Stimulated activated CD4-positive, alpha-beta T cell treated with anti-CD3 and anti-CD28 coated beads, Interleukin-2, amount 100 ng/mL, for 4 hours (primary cell): ENCODE results near the gene TNFSF4.

Experiments
- DNase-seq: peaks from one replicate; pipeline ENCODE4 v3.0.0-alpha.2; 2020; ENCODE audit warnings: low read depth

TNFSF4 gene

GRCh38 chr1:173210716-173211231 is 3.6 kb upstream of the TNFSF4 start:
- DNase-seq: no peak

DNA sequence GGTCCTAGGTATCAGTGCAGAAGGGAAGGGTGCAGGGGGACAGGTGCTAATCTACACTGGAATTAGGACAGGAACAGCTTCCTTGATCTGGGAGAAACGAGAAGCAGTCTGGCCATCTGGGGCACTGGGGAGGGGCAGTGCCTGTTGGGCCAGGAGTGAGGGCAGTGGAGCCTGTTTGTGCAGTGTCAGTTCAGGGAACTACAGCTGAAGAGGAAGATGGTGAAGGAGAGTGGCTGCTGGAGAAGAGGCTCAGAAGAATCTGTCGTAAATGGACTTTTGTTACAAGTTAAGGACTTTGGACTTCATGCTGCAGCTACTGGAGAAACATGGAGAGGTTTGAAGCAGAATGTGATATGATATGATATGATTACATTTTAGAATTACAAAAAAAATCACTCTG is 3.2 kb upstream of the TNFSF4 start:
- DNase-seq: no peak

- DNase-seq: no peak
Measured at GRCh38 chr1:173208868-173209267, 1.7 kb upstream of the TNFSF4 start.

DNA sequence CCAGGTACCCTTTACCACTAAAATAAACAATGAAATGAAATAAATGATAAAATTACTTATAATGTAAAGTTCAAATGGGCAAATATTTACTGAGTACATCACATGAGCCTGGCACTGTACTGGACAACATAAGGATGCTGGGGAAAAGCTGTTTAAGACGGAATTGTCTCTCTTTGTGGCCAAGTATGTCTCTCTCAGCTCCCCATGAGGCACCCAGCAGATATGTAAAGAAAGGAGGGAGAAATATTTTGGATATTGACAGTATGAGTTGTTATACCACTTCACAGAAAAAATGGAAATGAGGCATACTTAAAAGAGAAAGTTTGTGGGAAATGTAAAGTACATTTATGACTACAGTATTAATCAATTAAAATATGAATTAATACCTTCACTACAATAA is 1.0 kb upstream of the TNFSF4 start:
- DNase-seq: no peak

- DNase-seq: peak; percentile 4
Measured at GRCh38 chr1:173205146-173206051, 1.7 kb downstream of the TNFSF4 start.

DNA sequence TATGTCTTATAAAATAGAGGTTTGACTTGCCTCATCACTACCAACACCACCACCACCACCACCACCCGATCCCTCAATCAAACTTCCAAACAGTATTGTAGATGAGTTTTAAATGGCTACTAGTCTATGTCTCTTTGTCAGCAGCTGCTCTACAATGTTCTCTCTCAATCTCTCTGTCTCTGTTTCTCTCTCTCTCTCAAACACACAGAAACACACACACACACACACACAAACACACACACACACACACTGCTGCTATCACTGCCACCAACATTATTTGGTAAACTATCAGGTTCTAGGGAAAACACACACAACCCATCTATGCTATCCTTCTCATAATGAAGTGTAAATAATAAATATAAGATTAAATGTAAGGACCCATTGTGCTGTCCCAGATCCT is 2.4 kb downstream of the TNFSF4 start:
- DNase-seq: no peak

DNA sequence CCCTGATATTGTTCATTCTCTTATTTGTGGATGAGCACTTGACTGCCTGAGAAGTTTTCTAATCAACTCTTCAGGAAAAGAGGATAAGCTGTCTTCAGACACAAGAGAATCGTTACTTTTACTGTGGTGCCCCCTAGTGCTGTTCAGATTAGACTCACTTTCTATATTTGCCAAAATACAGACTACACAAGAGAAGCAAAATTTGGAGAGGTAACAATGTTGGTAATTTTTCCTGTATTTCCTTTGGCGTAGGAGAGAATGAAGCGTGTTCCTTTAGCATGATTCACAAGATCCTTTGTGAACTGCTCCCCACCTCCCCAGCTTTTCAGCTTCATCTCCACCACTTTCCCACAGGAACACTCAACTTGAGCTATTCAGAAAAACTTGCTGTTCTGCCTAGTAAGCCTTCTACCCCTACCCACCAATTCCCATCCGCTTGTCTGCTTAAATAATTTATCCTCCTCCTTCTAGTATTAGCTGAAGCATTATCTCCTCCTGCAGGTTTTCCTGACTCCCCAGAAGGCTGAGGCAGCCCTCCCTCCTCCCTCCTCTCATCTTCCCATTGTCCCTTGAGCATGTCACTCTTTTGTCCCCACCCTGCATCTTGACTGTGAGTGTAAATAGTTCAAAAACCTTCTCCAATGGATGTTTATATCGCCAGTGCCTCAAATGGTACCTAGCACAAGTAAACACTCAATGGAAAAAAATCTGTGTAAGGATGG is 4.5 kb downstream of the TNFSF4 start:
- no peak for DNase-seq

DNA sequence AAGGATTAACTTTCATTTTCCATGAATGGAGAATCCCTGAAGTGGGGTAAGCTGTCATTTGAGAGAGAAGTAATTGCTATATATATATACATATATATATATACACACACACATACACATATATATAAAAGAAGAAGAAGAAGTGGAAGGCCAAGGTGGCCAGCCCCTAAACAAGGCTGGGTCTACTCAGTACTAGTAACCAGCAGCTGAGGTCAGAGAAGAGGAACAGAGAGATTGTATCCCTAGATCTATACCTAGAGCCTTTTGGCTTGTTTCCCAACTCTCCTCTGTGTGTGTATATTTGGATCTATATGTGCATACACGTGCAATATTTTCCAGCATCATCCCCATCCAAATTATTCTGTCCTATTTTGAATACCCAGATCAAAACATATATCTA is 5.2 kb downstream of the TNFSF4 start:
- DNase-seq: no peak

GRCh38 chr1:173195596-173196088 is 11.5 kb downstream of the TNFSF4 start:
- DNase-seq: no peak

DNA sequence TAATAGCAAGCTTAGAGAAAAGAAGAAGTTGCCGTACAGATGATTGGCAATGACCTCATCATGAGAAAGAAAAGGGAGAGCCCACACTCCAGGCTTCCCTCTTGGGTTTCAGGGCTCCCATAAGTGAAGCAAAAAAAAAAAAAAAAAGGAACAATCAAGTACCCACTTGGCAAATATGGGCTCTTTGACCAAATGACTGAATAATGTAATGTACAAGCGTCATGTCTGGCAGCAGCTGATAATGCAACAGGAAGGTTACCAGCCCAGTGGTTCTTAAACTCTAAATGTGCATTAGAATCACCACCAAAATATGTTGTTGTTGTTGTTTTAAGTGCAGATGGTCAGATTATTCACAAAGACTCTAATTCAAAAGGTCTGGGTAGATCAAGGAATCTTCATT is 13.5 kb downstream of the TNFSF4 start:
- DNase-seq: no peak

DNA sequence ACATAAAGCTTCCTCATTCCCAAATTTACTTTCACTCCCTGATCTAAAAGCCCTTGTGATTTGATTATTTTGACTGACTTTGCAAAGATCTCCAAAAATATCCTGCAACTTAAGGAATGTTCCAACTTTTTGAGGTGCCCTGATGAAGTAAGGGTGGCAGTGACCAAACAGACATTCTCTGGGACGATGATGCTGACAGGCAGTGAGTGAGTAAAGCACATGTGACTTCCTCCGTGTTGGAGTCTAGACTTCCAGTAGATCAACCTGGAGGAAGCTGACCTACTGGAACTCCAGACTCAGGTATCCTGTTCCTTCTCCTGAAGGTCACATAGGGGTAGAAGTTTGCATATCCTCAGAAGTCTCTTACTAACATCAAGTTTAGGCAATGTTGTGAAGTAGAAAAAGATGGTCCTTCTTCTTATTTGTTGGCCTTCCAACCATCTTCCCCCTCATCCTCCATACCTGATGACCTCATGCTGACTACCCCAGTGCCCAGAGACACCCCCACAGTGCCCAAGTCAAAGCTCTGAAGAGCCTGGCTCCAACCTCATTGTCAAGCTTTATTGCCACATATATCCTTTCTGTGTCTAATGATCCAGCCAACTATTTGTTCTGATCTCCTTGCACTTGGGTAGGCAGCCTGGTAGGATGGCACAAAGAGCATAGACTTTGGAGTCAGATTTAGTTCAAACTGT is 16.0 kb downstream of the TNFSF4 start:
- DNase-seq: no peak

- DNase-seq: no peak
Measured at GRCh38 chr1:173190101-173190936, 16.8 kb downstream of the TNFSF4 start.

- DNase-seq: no peak
Measured at GRCh38 chr1:173187671-173188237, 19.4 kb downstream of the TNFSF4 start.

- no peak for DNase-seq
Measured at GRCh38 chr1:173181791-173182190, 25.3 kb downstream of the TNFSF4 start.

GRCh38 chr1:173176246-173176645 is 30.9 kb downstream of the TNFSF4 start:
- DNase-seq: no peak

DNA sequence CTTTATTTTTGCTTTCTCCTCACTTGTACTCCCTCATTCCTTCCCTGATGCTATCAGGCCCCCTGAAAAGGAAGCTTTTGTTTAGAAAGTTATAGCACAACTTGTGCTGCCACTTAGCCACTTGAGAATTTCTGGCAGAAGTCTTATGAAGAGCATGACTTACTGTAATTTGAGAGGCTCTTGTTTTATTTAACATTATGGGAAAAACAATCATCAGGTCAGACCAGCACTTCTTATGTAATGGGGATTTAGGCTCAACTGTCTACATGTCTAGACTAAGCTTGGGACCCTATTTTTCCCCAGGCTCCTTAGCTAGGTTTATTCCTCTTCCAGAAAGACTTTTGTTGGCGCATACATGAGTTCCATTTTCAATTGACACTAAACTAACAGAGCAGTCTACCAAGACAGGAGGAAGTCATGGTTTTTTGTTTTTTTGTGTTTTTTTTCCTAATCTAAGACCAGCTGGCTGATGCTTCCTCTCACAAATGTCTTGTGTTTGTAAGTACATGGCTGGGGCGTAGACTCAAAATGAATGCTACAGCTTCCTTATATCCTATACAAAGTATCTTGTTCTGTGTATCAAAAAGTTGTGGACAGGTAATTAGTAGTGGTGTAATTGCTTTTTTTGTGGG is 31.5 kb downstream of the TNFSF4 start:
- no peak for DNase-seq

DNA sequence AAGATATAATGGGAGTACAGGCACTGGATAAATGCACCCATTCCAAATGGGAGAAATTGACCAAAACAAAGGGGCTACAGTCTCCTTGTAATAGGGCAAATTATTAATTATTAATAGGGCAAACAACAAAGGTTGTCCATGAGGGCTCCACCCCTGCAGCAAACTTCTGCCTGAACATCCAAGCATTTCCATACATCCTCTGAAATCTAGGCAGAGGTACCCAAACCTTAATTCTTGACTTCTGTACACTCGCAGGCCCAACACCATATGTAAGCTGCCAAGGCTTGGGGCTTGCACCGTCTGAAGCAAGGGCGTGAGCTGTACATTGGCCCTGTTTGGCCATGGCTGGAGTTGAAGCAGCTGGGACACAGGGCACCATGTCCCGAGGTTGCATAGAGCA is 33.7 kb downstream of the TNFSF4 start:
- no peak for DNase-seq

DNA sequence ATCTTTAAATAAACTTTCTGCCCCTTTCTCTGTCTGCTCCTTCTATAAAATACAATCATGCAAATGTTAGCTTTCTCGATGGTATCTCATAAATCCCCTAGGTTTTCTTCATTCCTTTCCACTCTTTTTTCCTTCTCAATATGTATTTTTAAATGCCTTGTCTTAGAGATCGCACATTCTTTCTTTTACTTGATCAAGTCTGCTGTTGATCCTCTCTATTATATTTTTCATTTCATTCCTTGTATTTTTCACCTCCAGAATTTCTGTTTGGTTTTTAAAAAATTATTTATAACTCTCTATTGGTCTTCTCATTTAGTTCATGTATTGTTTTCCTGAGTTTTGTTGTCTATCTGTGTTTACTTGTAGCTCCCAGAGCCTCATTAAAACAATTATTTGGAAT is 36.0 kb downstream of the TNFSF4 start:
- no peak for DNase-seq

- no peak for DNase-seq
Measured at GRCh38 chr1:173168941-173169340, 38.2 kb downstream of the TNFSF4 start.

- no peak for DNase-seq
Measured at GRCh38 chr1:173164686-173165085, 42.4 kb downstream of the TNFSF4 start.

DNA sequence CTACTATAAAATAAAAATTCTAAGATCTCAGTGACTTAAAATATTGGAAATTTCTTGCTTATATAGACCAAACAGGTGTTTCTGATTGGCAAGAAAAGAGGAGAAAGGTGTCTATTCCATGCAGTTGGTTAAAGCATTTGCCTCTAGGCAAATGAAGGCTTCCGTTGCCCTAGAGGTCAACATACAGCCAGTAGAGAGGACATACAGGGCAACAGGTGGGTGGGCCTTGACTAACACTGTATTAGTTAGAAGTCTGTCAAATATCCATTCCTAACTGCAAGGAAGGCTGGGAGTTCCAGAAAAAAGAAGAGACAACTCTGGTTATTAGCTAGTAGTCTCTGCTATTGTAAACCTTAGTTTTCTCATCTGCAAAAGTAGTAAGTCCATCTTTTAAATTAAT is 43.0 kb downstream of the TNFSF4 start:
- no peak for DNase-seq
